Brain microvascular endothelial cell (primary cell): ENCODE data around the gene MROH7.

ENCODE experiments used
- DNase-seq: peaks from one replicate; pipeline ENCODE4 v3.0.0-alpha.2; 2020
- H3K27ac ChIP-seq: fragments of 250-450 bp; sonication (Bioruptor Pico); 2 replicates; pipeline ENCODE4 v1.5.1; 2020; ENCODE audit warnings: mild to moderate bottlenecking, moderate library complexity
- H3K27me3 ChIP-seq: fragments of 250-450 bp; sonication (Bioruptor Pico); replicated peaks from 2 replicates; pipeline ENCODE4 v1.5.1; 2020; ENCODE audit warnings: mild to moderate bottlenecking
- H3K36me3 ChIP-seq: fragments of 250-450 bp; sonication (Bioruptor Pico); replicated peaks from 2 replicates; pipeline ENCODE4 v1.5.1; 2020; ENCODE audit warnings: mild to moderate bottlenecking
- H3K4me3 ChIP-seq: 2 replicates; pipeline ENCODE4 v1.5.1; 2011; ENCODE audit warnings: low read depth, mild to moderate bottlenecking, control low read depth, low read length, moderate library complexity
- CTCF ChIP-seq: IDR thresholded peaks from 2 replicates; pipeline ENCODE4 v1.5.1; 2011; ENCODE audit warnings: low read depth, mild to moderate bottlenecking, moderate library complexity, low read length, control low read depth, inconsistent platforms; ENCODE audit errors: missing control alignments
- in situ Hi-C: cut with HindIII; loops from 2 replicates; pipeline ENCODE4 v1.10.0; 2017; ENCODE audit warnings: low sequenced_read_pairs, low pct_ligation_motif_present

The MROH7 gene

GRCh38 chr1:54697896-54698295, 56.3 kb downstream of the MROH7 start:
- H3K4me3 ChIP-seq, result no peak overlapping the region
- in situ Hi-C loops, result no loop called here
- no peaks in the 10 kb centered on the region for H3K36me3 ChIP-seq
- H3K27me3 ChIP-seq, result peaks cover 2% of the 10 kb centered on the region
- TF ChIP-seq CTCF, result no peak
- no peak overlapping the region for H3K27ac ChIP-seq
- no peak for DNase-seq

GRCh38 chr1:54698346-54698745, 56.8 kb downstream of the MROH7 start:
- no peak for DNase-seq
- Histone ChIP-seq H3K27ac (no peak overlapping the region), H3K27me3 (peaks cover 2% of the 10 kb centered on the region), H3K36me3 (no peaks in the 10 kb centered on the region), H3K4me3 (no peak overlapping the region)
- in situ Hi-C loops, result no loop called here
- TF ChIP-seq CTCF, result no peak

DNA sequence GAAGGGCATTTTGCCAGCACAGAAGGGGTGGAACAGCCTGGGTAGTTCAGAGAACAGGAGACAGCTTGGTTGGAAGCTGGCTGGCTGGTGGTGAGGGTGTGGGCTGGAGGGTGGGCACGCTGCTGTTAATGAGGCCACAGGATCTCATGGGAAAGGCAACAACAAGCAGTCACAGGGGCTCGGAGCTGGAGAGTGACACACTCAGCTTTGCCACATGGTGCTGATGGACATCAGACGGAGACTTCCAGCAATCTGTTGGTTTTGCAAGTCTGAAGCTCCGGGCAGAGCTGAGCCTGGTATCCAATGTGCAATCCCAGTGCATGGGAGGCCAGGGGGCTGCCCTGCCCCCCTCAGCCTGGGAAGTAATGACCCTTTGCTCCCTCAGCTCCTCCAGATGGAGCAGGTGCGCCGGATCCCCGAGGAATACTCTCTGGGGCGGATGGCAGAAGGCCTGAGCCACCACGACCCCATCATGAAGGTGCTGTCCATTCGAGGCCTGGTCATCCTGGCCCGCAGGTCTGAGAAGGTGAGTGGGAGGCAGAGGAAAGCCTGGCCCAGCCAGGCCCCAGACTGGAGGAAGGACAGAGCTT, 58.4 kb downstream of the MROH7 start:
- no peak for TF ChIP-seq CTCF
- Histone ChIP-seq H3K4me3 (no peak overlapping the region), H3K27me3 (peaks cover 2% of the 10 kb centered on the region), H3K36me3 (no peaks in the 10 kb centered on the region), H3K27ac (no peak overlapping the region)
- no peak for DNase-seq
- in situ Hi-C loops, result no loop called here

- no peak overlapping the region for H3K27ac ChIP-seq
- DNase-seq, result no peak
- H3K27me3 ChIP-seq, result peaks cover 2% of the 10 kb centered on the region
- no peak for TF ChIP-seq CTCF
- H3K36me3 ChIP-seq, result no peaks in the 10 kb centered on the region
- in situ Hi-C loops, result no loop called here
- H3K4me3 ChIP-seq, result no peak overlapping the region
Observed at GRCh38 chr1:54701066-54701465, 59.5 kb downstream of the MROH7 start.

- no peak for DNase-seq
- no peak overlapping the region for H3K4me3 ChIP-seq
- H3K27me3 ChIP-seq, result peaks cover under 1% of the 10 kb centered on the region
- TF ChIP-seq CTCF, result no peak
- no peak overlapping the region for H3K27ac ChIP-seq
- no peaks in the 10 kb centered on the region for H3K36me3 ChIP-seq
- in situ Hi-C loops, result no loop called here
Observed at GRCh38 chr1:54701996-54702395, 60.4 kb downstream of the MROH7 start.

DNA sequence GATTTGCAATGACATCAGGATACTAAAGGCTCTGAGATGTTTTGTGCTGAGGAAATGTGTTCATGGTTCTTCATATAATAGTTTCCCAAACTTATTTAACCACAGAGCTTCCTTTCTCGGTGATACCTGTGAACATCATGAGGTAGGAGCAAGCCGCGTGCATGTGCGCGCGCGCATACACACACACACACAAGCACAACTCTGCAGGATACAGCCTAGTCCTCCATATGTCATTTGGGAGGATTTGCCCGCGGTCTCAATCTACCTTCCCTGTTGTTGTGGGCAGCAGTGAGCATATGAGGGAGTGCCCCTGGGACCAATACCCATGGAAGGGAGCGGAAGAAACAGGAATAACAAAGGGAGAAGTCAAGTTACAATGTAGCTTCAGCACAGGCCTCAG, 61.9 kb downstream of the MROH7 start:
- H3K4me3 ChIP-seq, result no peak overlapping the region
- H3K27ac ChIP-seq, result no peak overlapping the region
- no peak for DNase-seq
- no peaks in the 10 kb centered on the region for H3K36me3 ChIP-seq
- TF ChIP-seq CTCF, result no peak
- in situ Hi-C loops, result no loop called here
- H3K27me3 ChIP-seq, result no peaks in the 10 kb centered on the region
